A673 (cell line): ENCODE measurements around the gene HAUS7. TPM values are rescaled to one million over a fixed set of nuclear protein-coding genes. Genes with fewer than 3 reads are reported as not detected.

ENCODE experiments used
- BruUV-seq: library from RNA; stranded (reverse); fragments of 400-500 nt; replicated peaks from 2 replicates; lab custom pipeline; 2021; lab: Mats Ljungman, UMichigan
- CTCF ChIA-PET: fragments of 300-600 bp; sonication (Branson Sonifier 250); formaldehyde crosslinking; loops from one replicate; lab custom pipeline; 2022; ENCODE audit warnings: antibody characterized with exemption; lab: Charles Lee
- POLR2A ChIA-PET: fragments of 300-600 bp; sonication (Branson Sonifier 250); formaldehyde crosslinking; loops from one replicate; lab custom pipeline; 2022; ENCODE audit warnings: antibody characterized with exemption; ENCODE audit not compliant: low non-redundant PET; lab: Charles Lee
- DNase-seq: peaks from one replicate; pipeline ENCODE4 v3.0.0-alpha.2; 2015; ENCODE audit warnings: low spot score
- H3K27ac ChIP-seq: fragments of 200-600 bp; sonication (generic); 2 replicates; pipeline ENCODE4 v1.5.1; 2016; ENCODE audit warnings: mixed run types, low read depth, mild to moderate bottlenecking, mixed read lengths, antibody characterized with exemption, low read length; ENCODE audit not compliant: poor library complexity, severe bottlenecking
- H3K27me3 ChIP-seq: fragments of 200-600 bp; sonication (generic); replicated peaks from 2 replicates; pipeline ENCODE4 v1.6.1; 2017; ENCODE audit warnings: mixed run types, low read depth, mild to moderate bottlenecking, mixed read lengths, antibody characterized with exemption, low read length; ENCODE audit not compliant: insufficient read depth, poor library complexity
- H3K36me3 ChIP-seq: fragments of 200-600 bp; sonication (generic); 2 replicates; pipeline ENCODE4 v1.6.1; 2016; ENCODE audit warnings: mixed run types, mild to moderate bottlenecking, mixed read lengths, antibody characterized with exemption, low read length; ENCODE audit not compliant: insufficient read depth, poor library complexity, severe bottlenecking
- H3K4me1 ChIP-seq: fragments of 200-600 bp; sonication (generic); 2 replicates; pipeline ENCODE4 v1.6.1; 2017; ENCODE audit warnings: mixed run types, mild to moderate bottlenecking, mixed read lengths, antibody characterized with exemption, low read length; ENCODE audit not compliant: insufficient read depth, poor library complexity, severe bottlenecking
- H3K4me3 ChIP-seq: fragments of 200-600 bp; sonication (generic); 2 replicates; pipeline ENCODE4 v1.5.1; 2016; ENCODE audit warnings: low read depth, mixed run types, mild to moderate bottlenecking, mixed read lengths, low read length; ENCODE audit not compliant: poor library complexity, severe bottlenecking
- H3K9me3 ChIP-seq: fragments of 200-600 bp; sonication (generic); 2 replicates; pipeline ENCODE4 v1.6.1; 2016; ENCODE audit warnings: mixed run types, low read depth, mild to moderate bottlenecking, mixed read lengths, antibody characterized with exemption, low read length; ENCODE audit not compliant: poor library complexity, severe bottlenecking
- EZH2 ChIP-seq: fragments of 200-600 bp; sonication (generic); IDR thresholded peaks from 2 replicates; pipeline ENCODE4 v1.6.1; 2017; ENCODE audit warnings: borderline replicate concordance, low read depth, mild to moderate bottlenecking, mixed read lengths, antibody characterized with exemption, low read length; ENCODE audit not compliant: poor library complexity, severe bottlenecking
- intact Hi-C: fragments of 100-400 bp; cut with micrococcal nuclease; formaldehyde crosslinking; loops from one replicate; pipeline ENCODE4 v1.10.0; 2022; ENCODE audit not compliant: unreplicated experiment
- total RNA-seq: library from RNA; stranded (reverse); gene quantifications from 2 replicates; pipeline ENCODE4 v1.2.3, GENCODE V29; 2021
- TF ChIP-seq, protein P1 (sequence below): fragments of 300-800, 200-600 bp; sonication (generic); conservative IDR thresholded peaks from 2 replicates; pipeline ENCODE4 v1.5.1; 2017; ENCODE audit warnings: low read depth, mild to moderate bottlenecking, antibody characterized with exemption, low read length, moderate library complexity, mixed read lengths

HAUS7 gene
- total RNA-seq, 1 experiment from 2014 or later = 75.3 TPM

DNA sequence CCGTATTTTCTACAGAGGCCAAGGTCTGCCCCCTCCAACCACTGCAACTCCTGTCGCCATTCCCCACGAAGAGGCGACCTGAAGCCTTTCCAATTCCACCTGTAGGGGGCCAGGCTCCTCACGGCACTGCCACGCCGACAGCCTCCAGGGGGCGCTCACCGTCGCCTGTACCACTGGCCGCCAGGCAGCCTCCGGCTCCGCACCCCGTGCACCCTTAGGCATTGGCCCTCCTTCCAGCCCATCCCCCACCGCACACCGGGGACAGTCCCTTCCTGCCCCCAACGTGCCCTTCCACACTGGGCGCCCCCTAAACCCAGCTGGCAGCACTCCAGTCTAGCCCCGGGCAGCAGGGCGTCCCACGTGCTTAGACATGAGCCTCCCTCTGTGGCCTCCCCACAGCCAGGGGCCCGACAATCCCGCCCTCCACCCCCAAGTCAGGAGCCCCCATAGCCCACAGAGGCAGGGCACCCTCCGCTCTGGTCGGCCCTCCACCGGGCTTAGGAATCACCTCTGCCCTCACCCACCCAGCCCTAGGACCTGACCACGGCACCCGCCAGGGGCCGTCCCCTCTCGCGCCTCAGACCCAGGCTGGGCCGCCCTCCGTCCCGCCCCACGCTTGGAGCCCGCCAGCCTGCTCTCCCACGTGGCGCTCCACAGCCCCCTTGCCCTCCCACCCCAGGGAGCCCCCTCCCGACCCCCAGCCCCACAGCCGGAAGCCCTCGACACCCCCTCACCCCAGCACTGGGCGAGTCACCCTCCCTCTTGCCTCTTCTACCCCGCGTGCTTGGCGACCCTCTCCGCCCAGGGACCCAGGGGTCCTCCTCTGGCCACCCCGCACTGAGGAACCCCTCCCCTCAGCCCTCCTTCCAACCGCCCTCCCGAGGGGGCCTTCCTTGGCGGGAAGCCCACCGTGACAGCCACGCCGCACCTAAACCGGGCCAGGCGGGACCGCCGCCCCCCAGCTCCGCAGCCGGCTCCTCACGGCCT lies 69.9 kb downstream of the HAUS7 start:
- POLR2A ChIA-PET = no interaction called here
- DNase-seq = peak; percentile 62
- Histone ChIP-seq H3K27me3 (no peaks in the 10 kb centered on the region), H3K4me1 (no peaks in the 10 kb centered on the region), H3K4me3 (no peak overlapping the region), H3K9me3 (no peaks in the 10 kb centered on the region), H3K36me3 (no peaks in the 10 kb centered on the region), H3K27ac (no peak overlapping the region)
- CTCF ChIA-PET = no interaction called here
- no peak for TF ChIP-seq EZH2
- TF ChIP-seq, protein P1, sequence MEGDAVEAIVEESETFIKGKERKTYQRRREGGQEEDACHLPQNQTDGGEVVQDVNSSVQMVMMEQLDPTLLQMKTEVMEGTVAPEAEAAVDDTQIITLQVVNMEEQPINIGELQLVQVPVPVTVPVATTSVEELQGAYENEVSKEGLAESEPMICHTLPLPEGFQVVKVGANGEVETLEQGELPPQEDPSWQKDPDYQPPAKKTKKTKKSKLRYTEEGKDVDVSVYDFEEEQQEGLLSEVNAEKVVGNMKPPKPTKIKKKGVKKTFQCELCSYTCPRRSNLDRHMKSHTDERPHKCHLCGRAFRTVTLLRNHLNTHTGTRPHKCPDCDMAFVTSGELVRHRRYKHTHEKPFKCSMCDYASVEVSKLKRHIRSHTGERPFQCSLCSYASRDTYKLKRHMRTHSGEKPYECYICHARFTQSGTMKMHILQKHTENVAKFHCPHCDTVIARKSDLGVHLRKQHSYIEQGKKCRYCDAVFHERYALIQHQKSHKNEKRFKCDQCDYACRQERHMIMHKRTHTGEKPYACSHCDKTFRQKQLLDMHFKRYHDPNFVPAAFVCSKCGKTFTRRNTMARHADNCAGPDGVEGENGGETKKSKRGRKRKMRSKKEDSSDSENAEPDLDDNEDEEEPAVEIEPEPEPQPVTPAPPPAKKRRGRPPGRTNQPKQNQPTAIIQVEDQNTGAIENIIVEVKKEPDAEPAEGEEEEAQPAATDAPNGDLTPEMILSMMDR = peak; percentile 98
- intact Hi-C loops = no loop called here
- BruUV-seq = no TSS peak

DNA sequence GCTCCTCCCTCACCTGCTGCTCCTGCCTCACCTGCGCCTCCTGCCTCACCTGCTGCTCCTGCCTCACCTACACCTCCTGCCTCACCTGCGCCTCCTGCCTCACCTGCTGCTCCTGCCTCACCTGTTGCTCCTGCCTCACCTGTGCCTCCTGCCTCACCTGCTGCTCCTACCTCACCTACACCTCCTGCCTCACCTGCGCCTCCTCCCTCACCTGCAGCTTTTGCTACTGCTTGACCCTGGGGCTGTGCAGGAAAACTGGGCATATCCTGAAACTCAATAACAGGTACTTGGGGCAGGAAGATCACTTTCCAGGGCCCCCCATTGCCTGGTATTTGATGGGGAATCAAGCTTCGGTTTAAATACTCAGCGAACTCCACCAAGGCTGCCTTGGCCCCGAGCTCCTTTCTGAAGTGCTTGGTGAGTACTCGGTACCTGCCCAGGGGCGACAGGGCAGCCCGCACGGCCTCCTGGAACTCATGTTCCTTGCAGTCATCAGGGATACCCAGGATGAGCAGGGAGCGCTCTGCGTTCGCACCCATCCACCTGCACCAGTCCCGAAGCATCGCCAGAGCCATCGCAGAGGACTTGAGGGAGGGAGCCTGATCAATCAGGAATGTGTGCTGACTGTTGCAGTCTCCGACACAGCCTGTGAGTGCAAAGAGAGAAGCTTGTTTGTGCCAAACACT lies 72.0 kb downstream of the HAUS7 start:
- DNase-seq = no peak
- BruUV-seq = no TSS peak
- Histone ChIP-seq H3K4me1 (no peaks in the 10 kb centered on the region), H3K27ac (no peak overlapping the region), H3K27me3 (no peaks in the 10 kb centered on the region), H3K36me3 (no peaks in the 10 kb centered on the region), H3K4me3 (no peak overlapping the region), H3K9me3 (no peaks in the 10 kb centered on the region)
- TF ChIP-seq EZH2 = no peak
- TF ChIP-seq, protein P1 = no peak
- CTCF ChIA-PET = no interaction called here
- intact Hi-C loops = no loop called here
- POLR2A ChIA-PET = no interaction called here

Other genes with a start within 250 kb of the HAUS7 start
- gene PNMA6F, start 148.8 kb downstream of the HAUS7 start, total RNA-seq = not detected in 2 replicates
- 14.7 and 16.9 TPM in 2 replicates for gene ZNF275, start 136.4 kb downstream of the HAUS7 start, total RNA-seq
- not detected in 2 replicates for gene PNMA6E, start 69.2 kb downstream of the HAUS7 start, total RNA-seq
- 0.41 and 0.55 TPM in 2 replicates for gene ZFP92, start 59.1 kb downstream of the HAUS7 start, total RNA-seq
- 0.77 and 2.1 TPM in 2 replicates for gene TREX2, start 24.5 kb downstream of the HAUS7 start, total RNA-seq
- 51.8 and 90.9 TPM in 2 replicates for gene BGN, start 24.4 kb upstream of the HAUS7 start, total RNA-seq
- 0.11 and 0.42 TPM in 2 replicates for gene ATP2B3, start 47.1 kb upstream of the HAUS7 start, total RNA-seq
- gene CCNQ, start 128.6 kb upstream of the HAUS7 start, total RNA-seq = 27.1 and 32.4 TPM in 2 replicates
- gene DUSP9, start 176.6 kb upstream of the HAUS7 start, total RNA-seq = 0.92 and 1.4 TPM in 2 replicates
- gene PNCK, start 203.2 kb upstream of the HAUS7 start, total RNA-seq = 0.52 and 0.60 TPM in 2 replicates
- gene SLC6A8, start 217.3 kb upstream of the HAUS7 start, total RNA-seq = 41.4 and 49.8 TPM in 2 replicates